Urinary bladder (tissue), 4 donors: Measurements from ENCODE around the gene TBX4. TPM values are rescaled to one million over a fixed set of nuclear protein-coding genes. Genes with fewer than 3 reads are reported as not detected.

Experiments
- DNase-seq: peaks from one replicate; pipeline ENCODE4 v3.0.0-alpha.2; 2015; ENCODE audit errors: extremely low spot score
- H3K27ac ChIP-seq: one replicate; pipeline ENCODE4 v1.5.1; 2013; ENCODE audit warnings: low read depth, mild to moderate bottlenecking, moderate library complexity
- H3K36me3 ChIP-seq: one replicate; pipeline ENCODE4 v1.6.1; 2013; ENCODE audit warnings: mild to moderate bottlenecking, moderate library complexity; ENCODE audit not compliant: insufficient read depth
- H3K4me1 ChIP-seq: one replicate; pipeline ENCODE4 v1.6.1; 2013; ENCODE audit warnings: mild to moderate bottlenecking, moderate library complexity; ENCODE audit not compliant: insufficient read depth
- H3K4me3 ChIP-seq: one replicate; pipeline ENCODE4 v1.5.1; 2013; ENCODE audit warnings: low read depth, low read length
- WGBS: extraction: QIAGEN DNeasy Blood & Tissue Kit; methylation state at CpG from one replicate; pipeline ENCODE4 v1.1.7; 2013; 5-methylcytosine and 5-hydroxymethylcytosine counted together
- polyA plus RNA-seq: library from polyadenylated mRNA; stranded (reverse); fragments of 200-250 nt; gene quantifications from one replicate; pipeline ENCODE4 v1.2.3, GENCODE V29; 2013
- total RNA-seq: library from RNA; depleted of rRNA; stranded (reverse); fragments of >200 nt; gene quantifications from one replicate; pipeline ENCODE4 v1.2.3, GENCODE V29; 2014
- donor health status: healthy with polysubstance abuse.
- donor health status: healthy.

The TBX4 gene
- total RNA-seq (9.8 TPM), polyA plus RNA-seq (13.0 TPM)

GRCh38 chr17:61452301-61453290 is at the start of gene TBX4:
TBX4 (plus strand) TSS chr17:61452422; CDS start chr17:61456491, 4,069 bp downstream.
- no peaks in the 10 kb centered on the region for H3K4me1 ChIP-seq
- H3K4me3 ChIP-seq: peak within 1 kb of the TSS; percentile 35
- H3K36me3 ChIP-seq: no peaks in the 10 kb centered on the region
- no peak within 1 kb of the TSS for H3K27ac ChIP-seq
- WGBS: 14% methylated on average over 58 of the region's 59 CpGs
- no peak for DNase-seq

- H3K4me3 ChIP-seq: peak overlapping the region; percentile 94
- DNase-seq: no peak
Observed at GRCh38 chr17:61402978-61403800, 49.0 kb upstream of the TBX4 start.

GRCh38 chr17:61403801-61404662 is 48.2 kb upstream of the TBX4 start:
- DNase-seq: no peak
- Histone ChIP-seq H3K4me1 (no peaks in the 10 kb centered on the region), H3K27ac (peak overlapping the region; percentile 91), H3K4me3 (peak overlapping the region; percentile 94), H3K36me3 (peaks cover 2% of the 10 kb centered on the region)
- WGBS: 14% methylated on average over 66 of the region's 66 CpGs

More at GRCh38 chr17:61402978-61403800, 49.0 kb upstream of the TBX4 start:
- Histone ChIP-seq H3K27ac (peak overlapping the region; percentile 77), H3K36me3 (peaks cover 2% of the 10 kb centered on the region), H3K4me1 (no peaks in the 10 kb centered on the region)
- 18% methylated on average over 55 of the region's 55 CpGs for WGBS

- Histone ChIP-seq H3K4me3 (peak overlapping the region; percentile 94), H3K4me1 (no peaks in the 10 kb centered on the region), H3K27ac (peak overlapping the region; percentile 91), H3K36me3 (peaks cover 2% of the 10 kb centered on the region)
- DNase-seq: no peak
- 16% methylated on average over 27 of the region's 27 CpGs for WGBS
Observed at GRCh38 chr17:61404663-61404912, 47.6 kb upstream of the TBX4 start.

GRCh38 chr17:61404913-61405685 is 47.1 kb upstream of the TBX4 start:
- WGBS: 16% methylated on average over 71 of the region's 71 CpGs
- Histone ChIP-seq H3K36me3 (peaks cover 2% of the 10 kb centered on the region), H3K27ac (peak overlapping the region; percentile 91), H3K4me1 (no peaks in the 10 kb centered on the region), H3K4me3 (peak overlapping the region; percentile 94)
- DNase-seq: no peak

- DNase-seq: no peak
- H3K4me1 ChIP-seq: no peaks in the 10 kb centered on the region
- peak overlapping the region; percentile 94 for H3K4me3 ChIP-seq
- WGBS: 24% methylated on average over 37 of the region's 37 CpGs
- peaks cover 2% of the 10 kb centered on the region for H3K36me3 ChIP-seq
- peak overlapping the region; percentile 91 for H3K27ac ChIP-seq
Observed at GRCh38 chr17:61405686-61406536, 46.3 kb upstream of the TBX4 start.

GRCh38 chr17:61406537-61406845 is 45.7 kb upstream of the TBX4 start:
- DNase-seq: no peak
- H3K27ac ChIP-seq: peak overlapping the region; percentile 91
- WGBS: 16% methylated on average over 1 of the region's 1 CpG
- H3K4me3 ChIP-seq: peak overlapping the region; percentile 94
- peaks cover 2% of the 10 kb centered on the region for H3K36me3 ChIP-seq
- H3K4me1 ChIP-seq: no peaks in the 10 kb centered on the region

GRCh38 chr17:61406971-61407911 is 45.0 kb upstream of the TBX4 start:
- peaks cover 2% of the 10 kb centered on the region for H3K36me3 ChIP-seq
- H3K4me1 ChIP-seq: no peaks in the 10 kb centered on the region
- WGBS: 38% methylated on average over 8 of the region's 8 CpGs
- H3K4me3 ChIP-seq: no peak overlapping the region
- DNase-seq: no peak
- H3K27ac ChIP-seq: peak overlapping the region; percentile 13

GRCh38 chr17:61408151-61409041 is 43.8 kb upstream of the TBX4 start:
- H3K36me3 ChIP-seq: no peaks in the 10 kb centered on the region
- DNase-seq: no peak
- H3K4me3 ChIP-seq: peak overlapping the region; percentile 7
- 31% methylated on average over 41 of the region's 41 CpGs for WGBS
- peak overlapping the region; percentile 70 for H3K27ac ChIP-seq
- H3K4me1 ChIP-seq: no peaks in the 10 kb centered on the region

- peak overlapping the region; percentile 70 for H3K27ac ChIP-seq
- under 1% methylated on average over 69 of the region's 73 CpGs for WGBS
- peak overlapping the region; percentile 53 for H3K4me3 ChIP-seq
- peak; percentile 81 for DNase-seq
- H3K4me1 ChIP-seq: no peaks in the 10 kb centered on the region
- H3K36me3 ChIP-seq: no peaks in the 10 kb centered on the region
Observed at GRCh38 chr17:61409301-61410112, 42.7 kb upstream of the TBX4 start.
